GM12865 (cell line): ENCODE results near the gene SLMAP.

Experiments
- DNase-seq: peaks from one replicate; pipeline ENCODE4 v3.0.0; 2010; ENCODE audit warnings: low read depth
- H3K4me3 ChIP-seq: 2 replicates; pipeline ENCODE4 v1.5.1; 2011; ENCODE audit warnings: mild to moderate bottlenecking, low read depth, low read length, control low read depth
- TF ChIP-seq, protein P1 (sequence below): IDR thresholded peaks from 2 replicates; pipeline ENCODE4 v1.5.1; 2011; ENCODE audit warnings: low read length, control low read depth, low read depth, inconsistent platforms; ENCODE audit not compliant: insufficient read depth; ENCODE audit errors: missing control alignments

The SLMAP gene

DNA sequence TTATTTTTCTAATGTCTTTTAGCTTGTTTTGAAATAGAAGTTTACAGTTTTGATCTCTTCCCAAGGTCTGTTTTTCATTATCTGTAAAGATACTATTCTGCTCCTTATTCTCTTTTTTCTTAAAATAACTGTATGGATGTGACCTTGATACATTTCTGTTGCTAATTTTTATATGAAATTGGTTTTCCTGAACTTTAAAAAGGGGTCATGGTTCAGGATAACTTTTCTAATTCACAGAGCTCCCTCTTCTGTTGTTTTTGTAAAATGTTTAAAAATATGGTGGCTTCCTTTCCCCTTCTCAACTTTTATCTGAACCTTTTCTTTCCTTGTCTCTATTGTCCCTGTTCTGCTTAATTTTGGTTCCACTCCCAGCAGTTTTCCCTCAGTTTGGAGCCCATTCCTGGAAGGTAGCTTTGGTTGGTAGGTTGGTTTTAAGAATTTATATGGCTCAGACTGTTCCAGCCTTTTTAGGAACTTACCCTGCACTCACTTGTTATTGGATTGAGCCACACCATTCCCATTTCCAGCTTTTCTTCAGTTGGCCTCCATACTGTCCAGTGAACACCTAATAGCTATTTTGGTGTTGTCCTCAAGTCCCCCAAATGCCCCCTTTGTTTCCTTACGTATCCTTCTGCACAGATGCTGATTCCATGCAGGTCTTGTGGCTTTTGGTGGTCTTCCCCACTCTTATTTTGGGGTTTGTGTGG lies 70.3 kb downstream of the SLMAP start:
- no peak overlapping the region for H3K4me3 ChIP-seq
- TF ChIP-seq, protein P1, sequence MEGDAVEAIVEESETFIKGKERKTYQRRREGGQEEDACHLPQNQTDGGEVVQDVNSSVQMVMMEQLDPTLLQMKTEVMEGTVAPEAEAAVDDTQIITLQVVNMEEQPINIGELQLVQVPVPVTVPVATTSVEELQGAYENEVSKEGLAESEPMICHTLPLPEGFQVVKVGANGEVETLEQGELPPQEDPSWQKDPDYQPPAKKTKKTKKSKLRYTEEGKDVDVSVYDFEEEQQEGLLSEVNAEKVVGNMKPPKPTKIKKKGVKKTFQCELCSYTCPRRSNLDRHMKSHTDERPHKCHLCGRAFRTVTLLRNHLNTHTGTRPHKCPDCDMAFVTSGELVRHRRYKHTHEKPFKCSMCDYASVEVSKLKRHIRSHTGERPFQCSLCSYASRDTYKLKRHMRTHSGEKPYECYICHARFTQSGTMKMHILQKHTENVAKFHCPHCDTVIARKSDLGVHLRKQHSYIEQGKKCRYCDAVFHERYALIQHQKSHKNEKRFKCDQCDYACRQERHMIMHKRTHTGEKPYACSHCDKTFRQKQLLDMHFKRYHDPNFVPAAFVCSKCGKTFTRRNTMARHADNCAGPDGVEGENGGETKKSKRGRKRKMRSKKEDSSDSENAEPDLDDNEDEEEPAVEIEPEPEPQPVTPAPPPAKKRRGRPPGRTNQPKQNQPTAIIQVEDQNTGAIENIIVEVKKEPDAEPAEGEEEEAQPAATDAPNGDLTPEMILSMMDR: no peak
- no peak for DNase-seq

DNA sequence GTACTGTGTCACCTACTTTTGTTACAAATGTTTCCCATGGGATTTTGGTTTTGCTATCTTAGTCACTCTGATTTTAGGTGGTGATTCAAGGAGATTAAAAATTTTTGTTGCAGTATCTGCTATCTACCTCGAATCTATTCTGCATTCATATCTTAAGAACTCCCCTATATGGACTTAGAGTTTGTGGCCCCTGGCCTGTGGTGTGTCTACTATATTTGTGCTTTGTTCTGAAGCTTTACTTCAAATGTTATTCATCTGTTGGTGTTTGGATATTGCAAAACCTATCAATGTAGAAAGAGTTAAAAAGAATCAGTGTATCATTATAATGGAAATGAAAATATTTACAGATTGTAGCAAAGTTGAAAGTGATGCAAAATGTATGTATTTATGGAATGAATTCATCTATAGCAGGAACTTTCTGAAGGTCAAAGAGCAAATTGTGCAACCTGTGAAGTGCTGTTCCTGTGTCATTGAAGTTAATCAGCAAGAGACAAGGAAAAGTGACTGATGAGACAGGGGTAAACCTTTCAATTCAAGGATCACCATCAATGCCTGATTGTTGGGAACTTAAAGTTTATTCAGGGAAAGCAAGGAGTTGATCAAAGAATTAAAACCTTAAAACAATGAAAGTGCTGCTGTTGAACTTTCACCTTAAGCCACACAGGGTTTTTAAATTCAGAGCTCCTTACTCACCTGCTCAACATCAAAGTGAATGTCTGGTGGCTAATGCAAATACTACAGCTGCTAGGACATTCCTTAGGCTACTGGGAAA lies 71.0 kb downstream of the SLMAP start:
- no peak overlapping the region for H3K4me3 ChIP-seq
- no peak for DNase-seq
- TF ChIP-seq, protein P1: no peak

DNA sequence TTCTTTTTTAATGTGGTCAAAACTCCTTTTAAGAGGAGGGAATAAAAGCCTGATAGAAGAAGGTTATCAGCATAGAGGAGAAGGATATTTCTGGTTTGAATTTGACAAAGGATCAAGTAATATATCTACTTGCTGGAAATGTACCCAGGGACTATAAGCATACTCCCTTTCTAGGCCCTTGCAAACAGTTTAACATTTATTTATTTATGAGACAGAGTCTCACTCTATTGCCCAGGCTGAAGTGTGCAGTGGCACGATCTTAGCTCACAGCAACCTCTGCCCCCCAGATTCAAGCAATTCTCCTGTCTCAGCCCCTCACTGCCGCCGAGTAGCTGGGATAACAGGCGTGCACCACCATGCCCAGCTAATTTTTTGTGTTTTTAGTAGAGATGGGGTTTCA lies 71.6 kb downstream of the SLMAP start:
- DNase-seq: no peak
- no peak overlapping the region for H3K4me3 ChIP-seq
- TF ChIP-seq, protein P1: no peak

DNA sequence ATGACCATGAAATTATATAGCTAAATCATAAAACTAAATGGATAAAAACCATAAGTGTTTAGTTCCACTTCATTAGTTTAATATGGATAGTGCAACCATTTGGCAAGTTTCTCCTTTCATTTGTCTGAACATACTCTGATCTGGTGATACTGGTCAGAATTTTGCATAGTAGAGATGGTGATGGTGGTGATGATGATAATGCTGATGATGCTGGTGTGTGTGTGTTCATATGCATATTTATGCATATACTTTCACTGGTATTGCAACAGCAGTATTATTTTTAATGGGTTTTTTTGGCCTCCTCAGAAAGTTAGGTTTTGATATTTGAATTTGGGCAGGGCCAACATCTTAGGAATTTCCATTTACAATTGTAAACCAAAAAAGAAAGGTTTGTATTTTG lies 76.4 kb downstream of the SLMAP start:
- no peak for DNase-seq
- TF ChIP-seq, protein P1: no peak
- H3K4me3 ChIP-seq: no peak overlapping the region

DNA sequence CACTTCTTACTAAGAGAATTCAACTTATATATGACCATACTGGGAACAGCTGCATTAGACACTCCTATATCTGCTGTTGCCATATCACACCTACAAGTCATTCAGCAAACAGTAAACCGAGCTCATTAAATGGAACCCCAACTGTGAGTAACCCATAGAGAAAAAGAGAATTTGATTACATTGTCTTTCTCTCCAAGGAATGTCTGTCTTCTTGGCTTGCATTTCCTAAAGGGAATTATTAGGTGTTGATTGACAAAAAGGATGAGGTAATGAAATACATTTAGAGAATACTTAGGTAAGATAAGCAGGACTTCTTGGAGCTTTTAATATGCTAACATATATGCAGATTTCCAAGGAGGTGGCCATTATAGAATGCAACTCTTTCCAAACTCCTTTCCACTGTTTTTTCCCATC lies 76.8 kb downstream of the SLMAP start:
- no peak for DNase-seq
- no peak overlapping the region for H3K4me3 ChIP-seq
- TF ChIP-seq, protein P1: no peak

DNA sequence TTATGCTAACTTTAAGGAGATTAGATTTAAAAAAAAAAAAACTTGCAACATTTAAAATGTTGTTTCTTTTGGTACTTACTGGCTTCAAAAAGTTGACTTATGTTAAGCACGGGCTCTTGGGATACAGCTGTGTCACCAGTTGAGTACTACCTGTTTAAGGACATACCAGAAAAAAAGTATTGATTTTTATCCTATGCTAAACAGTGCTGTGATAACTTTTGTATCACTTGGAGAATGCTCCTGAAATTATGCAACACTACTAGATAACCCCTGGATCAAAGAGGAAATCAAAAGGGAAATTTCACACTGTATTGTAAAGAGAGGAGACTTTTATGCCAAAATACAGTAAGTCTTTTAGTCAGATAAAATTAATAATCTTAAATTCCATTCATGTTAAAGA lies 77.7 kb downstream of the SLMAP start:
- no peak for DNase-seq
- TF ChIP-seq, protein P1: no peak
- no peak overlapping the region for H3K4me3 ChIP-seq
